SK-N-SH (cell line): ENCODE data around the gene DSCAM. TPM values are rescaled to one million over a fixed set of nuclear protein-coding genes. Genes with fewer than 3 reads are reported as not detected.

ENCODE experiments used
- CTCF ChIA-PET: fragments of 300-600, 350-600 bp; formaldehyde crosslinking; extraction: SDS; loops from one replicate; lab custom pipeline; 2021; lab: Yijun Ruan, JAX
- POLR2A ChIA-PET: fragments of 350-600 bp; sonication (Branson Sonifier 250); formaldehyde crosslinking; extraction: SDS; loops from one replicate; lab custom pipeline; 2020; ENCODE audit warnings: antibody characterized with exemption, inconsistent platforms; lab: Yijun Ruan, JAX
- DNase-seq: peaks from one replicate; pipeline ENCODE4 v3.0.0; 2012
- H2AFZ ChIP-seq: fragments of 200-600 bp; sonication (generic); 2 replicates; pipeline ENCODE4 v1.8.1; 2016; ENCODE audit warnings: antibody characterized with exemption, mild to moderate bottlenecking, low read depth
- H3F3A ChIP-seq: fragments of 200-600 bp; sonication (generic); replicated peaks from 2 replicates; pipeline ENCODE3; 2016; ENCODE audit warnings: antibody characterized with exemption, mild to moderate bottlenecking; ENCODE audit not compliant: insufficient read depth
- H3K27ac ChIP-seq, 2 experiments: fragments of 200-500 bp in 1 of 2; fragments of 200-600 bp in 1 of 2; sonication (Bioruptor generic) in 1 of 2; sonication (generic), shearing (Covaris generic) in 1 of 2; 2 replicates each; pipeline versions ENCODE4 v1.5.1 to v1.6.1; 2014 to 2016; ENCODE audit warnings: low read depth in 2 of 2, inconsistent platforms in 1 of 2, low read length in 1 of 2, mild to moderate bottlenecking in 1 of 2, mixed read lengths in 1 of 2
- H3K27me3 ChIP-seq: fragments of 200-600 bp; sonication (generic), shearing (Covaris generic); 2 replicates; pipeline ENCODE4 v1.6.1; 2016; ENCODE audit warnings: mixed run types; ENCODE audit not compliant: insufficient read depth
- H3K36me3 ChIP-seq, 2 experiments: fragments of 200-500 bp in 1 of 2; fragments of 200-600 bp in 1 of 2; sonication (Bioruptor generic) in 1 of 2; sonication (generic) in 1 of 2; replicated peaks in 1 of 2; 2 replicates each; pipeline versions ENCODE3 to v1.5.1; 2014 to 2016; ENCODE audit warnings: low read length in 1 of 2, mild to moderate bottlenecking in 1 of 2; ENCODE audit not compliant: insufficient read depth in 2 of 2, control insufficient read depth in 1 of 2
- H3K4me1 ChIP-seq, 2 experiments: fragments of 200-500 bp in 1 of 2; fragments of 200-600 bp in 1 of 2; sonication (Bioruptor generic) in 1 of 2; sonication (generic), shearing (Covaris generic) in 1 of 2; 2 replicates each; pipeline versions ENCODE4 v1.5.1 to v1.6.1; 2014 to 2016; ENCODE audit warnings: low read depth in 1 of 2, low read length in 1 of 2, mixed run types in 1 of 2; ENCODE audit not compliant: insufficient read depth in 2 of 2, control insufficient read depth in 1 of 2
- H3K4me2 ChIP-seq: fragments of 200-600 bp; sonication (generic), shearing (Covaris generic); 2 replicates; pipeline ENCODE4 v1.6.1; 2017; ENCODE audit warnings: mixed run types
- H3K4me3 ChIP-seq, 2 experiments: fragments of 200-500 bp in 1 of 2; fragments of 200-600 bp in 1 of 2; sonication (Bioruptor generic) in 1 of 2; sonication (generic), shearing (Covaris generic) in 1 of 2; 2 replicates each; pipeline versions ENCODE4 v1.5.1 to v1.8.1; 2014 to 2016; ENCODE audit warnings: low read depth in 2 of 2, inconsistent platforms in 1 of 2, low read length in 1 of 2, mild to moderate bottlenecking in 1 of 2, mixed read lengths in 1 of 2, moderate library complexity in 1 of 2
- H3K79me2 ChIP-seq: fragments of 200-600 bp; sonication (generic); 2 replicates; pipeline ENCODE4 v1.8.1; 2017; ENCODE audit warnings: mild to moderate bottlenecking; ENCODE audit not compliant: insufficient read depth
- H3K9ac ChIP-seq: fragments of 200-600 bp; sonication (generic); 2 replicates; pipeline ENCODE4 v1.6.1; 2017; ENCODE audit warnings: mixed run types
- H3K9me2 ChIP-seq: fragments of 200-600 bp; sonication (generic); 2 replicates; pipeline ENCODE4 v1.6.1; 2017; ENCODE audit warnings: mixed run types
- H3K9me3 ChIP-seq: fragments of 200-600 bp; sonication (generic); 2 replicates; pipeline ENCODE4 v1.6.1; 2017; ENCODE audit warnings: mixed run types, mild to moderate bottlenecking, moderate library complexity
- H4K20me1 ChIP-seq: fragments of 200-600 bp; sonication (generic); 2 replicates; pipeline ENCODE4 v1.6.1; 2017; ENCODE audit warnings: mild to moderate bottlenecking, mixed run types; ENCODE audit not compliant: insufficient read depth
- CHD2 ChIP-seq: fragments of 150-350 bp; IDR thresholded peaks from 2 replicates; pipeline ENCODE4 v1.6.1; 2018; ENCODE audit warnings: low read length; ENCODE audit not compliant: partially characterized antibody
- CTCF ChIP-seq: fragments of 200-600 bp; sonication (generic); IDR thresholded peaks from 2 replicates; pipeline ENCODE4 v1.6.1; 2017; ENCODE audit warnings: antibody characterized with exemption, mild to moderate bottlenecking, moderate library complexity
- ELF1 ChIP-seq: IDR thresholded peaks from 2 replicates; pipeline ENCODE4 v1.4.0; 2012
- EP300 ChIP-seq, 2 experiments: IDR thresholded peaks; 2 replicates each; pipeline versions ENCODE4 v1.4.0 to v1.6.1; 2012; ENCODE audit warnings: borderline replicate concordance in 1 of 2, low read depth in 1 of 2, low read length in 1 of 2
- FOXJ3 ChIP-seq: sonication (generic); formaldehyde crosslinking; IDR thresholded peaks from 2 replicates; pipeline ENCODE4 v1.5.1; 2020; ENCODE audit warnings: mild to moderate bottlenecking, missing genetic modification reagents
- GATA2 ChIP-seq: sonication (generic); formaldehyde crosslinking; IDR thresholded peaks from 2 replicates; pipeline ENCODE4 v1.5.0; 2020; ENCODE audit warnings: mild to moderate bottlenecking, missing genetic modification reagents
- IRF3 ChIP-seq: fragments of 150-350 bp; IDR thresholded peaks from 2 replicates; pipeline ENCODE4 v1.6.1; 2016; ENCODE audit warnings: mild to moderate bottlenecking, low read depth, low read length
- MAX ChIP-seq: IDR thresholded peaks from 2 replicates; pipeline ENCODE4 v1.4.0; 2012; ENCODE audit warnings: low read depth
- MXI1 ChIP-seq: IDR thresholded peaks from 2 replicates; pipeline ENCODE4 v1.6.1; 2012; ENCODE audit warnings: mild to moderate bottlenecking, low read depth, low read length, improper control_type of control experiment
- NFIC ChIP-seq: IDR thresholded peaks from 2 replicates; pipeline ENCODE4 v1.4.0; 2012; ENCODE audit warnings: borderline replicate concordance
- NRF1 ChIP-seq: IDR thresholded peaks from 2 replicates; pipeline ENCODE4 v1.6.1; 2012; ENCODE audit warnings: low read depth, mild to moderate bottlenecking, low read length
- POLR2AphosphoS5 ChIP-seq: IDR thresholded peaks from 2 replicates; pipeline ENCODE4 v1.6.1; 2012; ENCODE audit warnings: low read depth, low read length
- RAD21 ChIP-seq: IDR thresholded peaks from 2 replicates; pipeline ENCODE4 v1.6.1; 2012; ENCODE audit warnings: mild to moderate bottlenecking, low read length
- RCOR1 ChIP-seq: fragments of 150-350 bp; IDR thresholded peaks from 2 replicates; pipeline ENCODE4 v1.6.1; 2017; ENCODE audit warnings: antibody characterized with exemption, low read length
- RFX5 ChIP-seq: IDR thresholded peaks from 2 replicates; pipeline ENCODE4 v1.6.1; 2012; ENCODE audit warnings: mild to moderate bottlenecking, improper control_type of control experiment, low read length
- SIN3A ChIP-seq: IDR thresholded peaks from 2 replicates; pipeline ENCODE4 v1.6.1; 2012; ENCODE audit warnings: low read depth, mild to moderate bottlenecking, low read length, moderate library complexity, borderline replicate concordance
- USF1 ChIP-seq: IDR thresholded peaks from 2 replicates; pipeline ENCODE4 v1.4.0; 2012; ENCODE audit warnings: low read depth, borderline replicate concordance
- WGBS: methylation state at CpG from one replicate; pipeline ENCODE4 v1.1.6; 2017; ENCODE audit warnings: low lambda C conversion rate; 5-methylcytosine and 5-hydroxymethylcytosine counted together
- polyA plus RNA-seq, 3 experiments: library from polyadenylated mRNA; depleted of rRNA; stranded (reverse); fragments of >200 nt; gene quantifications; 2 replicates each; pipeline ENCODE4 v1.2.3, GENCODE V29; 2012
- TF ChIP-seq, protein P1 (sequence below): IDR thresholded peaks from 2 replicates; pipeline ENCODE4 v1.6.1; 2012; ENCODE audit warnings: mild to moderate bottlenecking, low read depth, low read length, moderate library complexity
- TF ChIP-seq, protein P2 (sequence below): fragments of 150-350 bp; IDR thresholded peaks from 2 replicates; pipeline ENCODE4 v1.6.1; 2017; ENCODE audit warnings: antibody characterized with exemption, low read length, low read depth, borderline replicate concordance

The DSCAM gene
- polyA plus RNA-seq, 1 of the 3 experiments (the other 2 are of a cell fraction) = not detected

- TF ChIP-seq MXI1 (no peak), GATA2 (no peak), POLR2AphosphoS5 (no peak), RCOR1 (no peak), ELF1 (no peak), CHD2 (no peak), EP300 (IDR thresholded peaks at IDR 0.05; ENCODE audit: borderline replicate concordance in 1 of 2, low read depth in 1 of 2, low read length in 1 of 2) (no peak)
These were observed 430.4 kb downstream of the DSCAM start (continued) for GRCh38 chr21:40416572-40416971.

DNA sequence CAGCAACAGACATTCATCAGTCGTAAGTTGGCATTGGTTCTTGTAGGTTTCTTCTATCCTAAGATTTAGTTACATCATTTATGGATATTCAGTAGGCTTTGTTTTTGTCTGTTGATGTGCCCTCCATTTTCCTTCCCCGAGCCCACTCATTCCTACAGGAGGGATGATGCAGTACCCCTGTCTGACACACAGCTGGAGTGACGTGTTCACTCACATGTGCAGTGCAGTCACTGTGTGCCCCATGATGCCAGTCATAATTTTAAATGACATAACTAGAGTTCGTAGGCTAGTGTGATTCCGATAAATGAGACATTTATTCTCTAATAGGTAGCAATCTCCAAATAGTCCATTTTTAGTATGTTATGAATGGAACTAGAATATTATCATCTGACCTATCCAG lies 438.4 kb downstream of the DSCAM start:
- Histone ChIP-seq H3F3A (no peaks in the 10 kb centered on the region), H3K9me3 (no peaks in the 10 kb centered on the region), H3K79me2 (no peaks in the 10 kb centered on the region), H3K4me3 (no peak overlapping the region), H3K36me3 (no peaks in the 10 kb centered on the region), H3K27me3 (no peaks in the 10 kb centered on the region), H2AFZ (no peak overlapping the region), H3K4me1 (no peaks in the 10 kb centered on the region), H3K9ac (no peak overlapping the region), H3K27ac (no peak overlapping the region), H4K20me1 (no peaks in the 10 kb centered on the region), H3K9me2 (no peaks in the 10 kb centered on the region), H3K4me2 (no peak overlapping the region)
- ChIA-PET POLR2A (no interaction called here), CTCF (interaction anchor here (3.5 kb wide), 1 partner anchor 22 kb away, joined by 14 read pairs; no protein-coding TSS in a partner anchor)
- no peak for DNase-seq
- TF ChIP-seq, protein P1, sequence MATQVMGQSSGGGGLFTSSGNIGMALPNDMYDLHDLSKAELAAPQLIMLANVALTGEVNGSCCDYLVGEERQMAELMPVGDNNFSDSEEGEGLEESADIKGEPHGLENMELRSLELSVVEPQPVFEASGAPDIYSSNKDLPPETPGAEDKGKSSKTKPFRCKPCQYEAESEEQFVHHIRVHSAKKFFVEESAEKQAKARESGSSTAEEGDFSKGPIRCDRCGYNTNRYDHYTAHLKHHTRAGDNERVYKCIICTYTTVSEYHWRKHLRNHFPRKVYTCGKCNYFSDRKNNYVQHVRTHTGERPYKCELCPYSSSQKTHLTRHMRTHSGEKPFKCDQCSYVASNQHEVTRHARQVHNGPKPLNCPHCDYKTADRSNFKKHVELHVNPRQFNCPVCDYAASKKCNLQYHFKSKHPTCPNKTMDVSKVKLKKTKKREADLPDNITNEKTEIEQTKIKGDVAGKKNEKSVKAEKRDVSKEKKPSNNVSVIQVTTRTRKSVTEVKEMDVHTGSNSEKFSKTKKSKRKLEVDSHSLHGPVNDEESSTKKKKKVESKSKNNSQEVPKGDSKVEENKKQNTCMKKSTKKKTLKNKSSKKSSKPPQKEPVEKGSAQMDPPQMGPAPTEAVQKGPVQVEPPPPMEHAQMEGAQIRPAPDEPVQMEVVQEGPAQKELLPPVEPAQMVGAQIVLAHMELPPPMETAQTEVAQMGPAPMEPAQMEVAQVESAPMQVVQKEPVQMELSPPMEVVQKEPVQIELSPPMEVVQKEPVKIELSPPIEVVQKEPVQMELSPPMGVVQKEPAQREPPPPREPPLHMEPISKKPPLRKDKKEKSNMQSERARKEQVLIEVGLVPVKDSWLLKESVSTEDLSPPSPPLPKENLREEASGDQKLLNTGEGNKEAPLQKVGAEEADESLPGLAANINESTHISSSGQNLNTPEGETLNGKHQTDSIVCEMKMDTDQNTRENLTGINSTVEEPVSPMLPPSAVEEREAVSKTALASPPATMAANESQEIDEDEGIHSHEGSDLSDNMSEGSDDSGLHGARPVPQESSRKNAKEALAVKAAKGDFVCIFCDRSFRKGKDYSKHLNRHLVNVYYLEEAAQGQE = no peak
- TF ChIP-seq IRF3 = no peak
- TF ChIP-seq CTCF = no peak
- TF ChIP-seq, protein P2, sequence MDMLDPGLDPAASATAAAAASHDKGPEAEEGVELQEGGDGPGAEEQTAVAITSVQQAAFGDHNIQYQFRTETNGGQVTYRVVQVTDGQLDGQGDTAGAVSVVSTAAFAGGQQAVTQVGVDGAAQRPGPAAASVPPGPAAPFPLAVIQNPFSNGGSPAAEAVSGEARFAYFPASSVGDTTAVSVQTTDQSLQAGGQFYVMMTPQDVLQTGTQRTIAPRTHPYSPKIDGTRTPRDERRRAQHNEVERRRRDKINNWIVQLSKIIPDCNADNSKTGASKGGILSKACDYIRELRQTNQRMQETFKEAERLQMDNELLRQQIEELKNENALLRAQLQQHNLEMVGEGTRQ = no peak
- TF ChIP-seq RAD21 = no peak
- TF ChIP-seq MXI1 = no peak
- TF ChIP-seq USF1 = no peak
- TF ChIP-seq NRF1 = no peak
- no peak for TF ChIP-seq MAX
- no peak for TF ChIP-seq POLR2AphosphoS5
- TF ChIP-seq SIN3A = no peak
- TF ChIP-seq ELF1 = no peak
- no peak for TF ChIP-seq NFIC
- TF ChIP-seq FOXJ3 (CRISPR knock-in tag) = no peak
- no peak for TF ChIP-seq RFX5
- TF ChIP-seq GATA2 = no peak
- 28% methylated on average over 5 of the region's 5 CpGs for WGBS
